Bronchial epithelial cell (primary cell): Measurements from ENCODE around the gene TNNC2. TPM values are rescaled to one million over a fixed set of nuclear protein-coding genes. Genes with fewer than 3 reads are reported as not detected.

Experiments used
- DNase-seq: peaks from one replicate; pipeline ENCODE4 v3.0.0-alpha.2; 2010; ENCODE audit warnings: low read depth
- FAIRE-seq: peaks from 2 replicates; lab custom pipeline; 2011; peaks lifted over from hg19 to GRCh38; lab: Jason Lieb, UNC
- H3K27me3 ChIP-seq: 2 replicates; pipeline ENCODE4 v1.5.1; 2011; ENCODE audit warnings: low read length; ENCODE audit not compliant: control insufficient read depth, insufficient read depth
- H3K36me3 ChIP-seq: 2 replicates; pipeline ENCODE4 v1.5.1; 2011; ENCODE audit warnings: low read length; ENCODE audit not compliant: control insufficient read depth, insufficient read depth
- H3K4me3 ChIP-seq: 2 replicates; pipeline ENCODE4 v1.5.1; 2011; ENCODE audit warnings: mild to moderate bottlenecking, low read depth, low read length, control low read depth
- CTCF ChIP-seq: IDR thresholded peaks from 2 replicates; pipeline ENCODE4 v1.5.1; 2011; ENCODE audit warnings: mild to moderate bottlenecking, moderate library complexity, low read length, control low read depth, inconsistent platforms; ENCODE audit not compliant: insufficient read depth, severe bottlenecking
- total RNA-seq: library from RNA; depleted of rRNA; stranded (reverse); fragments of >200 nt; gene quantifications from 2 replicates; pipeline ENCODE4 v1.2.1, GENCODE V29; 2014

Gene TNNC2
- total RNA-seq, 1 donor from 2014 or later = not detected

GRCh38 chr20:45859916-45860315, 32.8 kb upstream of the TNNC2 start:
- DNase-seq = no peak
- no peak overlapping the region for H3K4me3 ChIP-seq
- H3K27me3 ChIP-seq = no peaks in the 10 kb centered on the region
- no peak for TF ChIP-seq CTCF
- no peaks in the 10 kb centered on the region for H3K36me3 ChIP-seq
- no peak for FAIRE-seq

- FAIRE-seq = no peak
- TF ChIP-seq CTCF = no peak
- H3K27me3 ChIP-seq = no peaks in the 10 kb centered on the region
- peaks cover 6% of the 10 kb centered on the region for H3K36me3 ChIP-seq
- DNase-seq = no peak
- peak overlapping the region; percentile 68 for H3K4me3 ChIP-seq
Measured at GRCh38 chr20:45857882-45858216, 30.7 kb upstream of the TNNC2 start.

GRCh38 chr20:45857114-45857881, 30.2 kb upstream of the TNNC2 start, which contains the start of the genes ACOT8 and ZSWIM3:
Gene ACOT8, minus strand, starts transcription at chr20:45857392. Its CDS starts 77 bp downstream, at chr20:45857315.
Gene ZSWIM3, plus strand, starts transcription at chr20:45857614. Its CDS starts 212 bp downstream, at chr20:45857826.
- no peaks in the 10 kb centered on the region for H3K27me3 ChIP-seq
- peak within 1 kb of the TSS; percentile 68 for H3K4me3 ChIP-seq
- TF ChIP-seq CTCF = no peak
- FAIRE-seq (no peak), DNase-seq (peak; percentile 99)
- H3K36me3 ChIP-seq = peaks cover 7% of the 10 kb centered on the region

GRCh38 chr20:45853484-45853883, 26.4 kb upstream of the TNNC2 start:
- H3K4me3 ChIP-seq = no peak overlapping the region
- FAIRE-seq = no peak
- DNase-seq = no peak
- TF ChIP-seq CTCF = no peak
- peaks cover 8% of the 10 kb centered on the region for H3K36me3 ChIP-seq
- H3K27me3 ChIP-seq = no peaks in the 10 kb centered on the region

- H3K4me3 ChIP-seq = no peak overlapping the region
- no peak for FAIRE-seq
- H3K36me3 ChIP-seq = peaks cover 12% of the 10 kb centered on the region
- DNase-seq = no peak
- H3K27me3 ChIP-seq = no peaks in the 10 kb centered on the region
- TF ChIP-seq CTCF = no peak
Measured at GRCh38 chr20:45852326-45852725, 25.2 kb upstream of the TNNC2 start.
